ENCODE results near the gene RTP5.
"Not testable (repeated sequence)": the region's sequence is repeated elsewhere in the genome, so short reads cannot be mapped to it uniquely, and the experiment has no call there.

The RTP5 gene

DNA sequence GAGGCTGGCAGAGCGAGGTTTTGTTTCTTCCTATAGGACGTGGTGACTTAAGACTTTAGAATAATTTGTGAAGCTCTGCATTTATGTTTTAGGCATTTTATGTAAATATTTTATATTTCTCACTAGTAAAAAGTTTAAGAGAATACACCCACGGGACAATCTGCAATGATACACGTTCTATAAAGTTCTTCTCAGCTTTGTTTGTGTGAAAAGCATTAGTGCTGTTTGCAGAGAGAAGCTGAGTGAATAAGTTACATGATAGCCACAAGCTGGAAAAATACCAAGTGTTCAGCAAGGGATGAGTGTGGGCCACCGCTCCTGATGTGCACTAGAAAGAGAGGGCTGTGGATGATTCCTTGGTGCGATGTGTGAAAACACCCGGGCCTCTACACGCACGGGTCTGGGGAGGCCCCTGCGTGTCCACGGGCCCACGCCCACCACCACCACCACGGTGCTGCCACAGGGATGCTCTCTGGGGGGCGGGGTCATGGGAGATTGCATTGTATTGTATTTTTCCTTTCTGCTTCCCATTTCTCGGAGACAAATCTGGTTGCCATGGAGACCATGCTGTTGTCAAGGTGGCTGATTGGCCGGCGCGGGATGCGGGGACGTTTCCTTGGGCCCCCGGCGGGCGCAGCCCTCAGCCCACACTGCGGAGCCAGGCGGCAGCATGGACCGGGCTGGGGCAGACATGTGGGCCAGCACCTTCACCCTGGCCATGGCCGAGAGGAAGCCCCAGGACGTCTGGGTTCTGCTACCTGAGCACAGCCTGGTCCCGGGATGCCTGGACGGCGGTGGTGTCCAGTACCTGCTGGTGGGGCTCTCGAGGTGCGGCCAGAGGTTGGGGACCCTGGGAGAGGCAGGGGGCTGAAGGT, at the start of gene RTP5:
Gene RTP5, plus strand, starts transcription at position 643 of the 875 bp plus-strand sequence. Its CDS starts 28 bp downstream, at position 671.
- DNase-seq (ENCODE audit: low read depth in 2 of 2), result no peak

DNA sequence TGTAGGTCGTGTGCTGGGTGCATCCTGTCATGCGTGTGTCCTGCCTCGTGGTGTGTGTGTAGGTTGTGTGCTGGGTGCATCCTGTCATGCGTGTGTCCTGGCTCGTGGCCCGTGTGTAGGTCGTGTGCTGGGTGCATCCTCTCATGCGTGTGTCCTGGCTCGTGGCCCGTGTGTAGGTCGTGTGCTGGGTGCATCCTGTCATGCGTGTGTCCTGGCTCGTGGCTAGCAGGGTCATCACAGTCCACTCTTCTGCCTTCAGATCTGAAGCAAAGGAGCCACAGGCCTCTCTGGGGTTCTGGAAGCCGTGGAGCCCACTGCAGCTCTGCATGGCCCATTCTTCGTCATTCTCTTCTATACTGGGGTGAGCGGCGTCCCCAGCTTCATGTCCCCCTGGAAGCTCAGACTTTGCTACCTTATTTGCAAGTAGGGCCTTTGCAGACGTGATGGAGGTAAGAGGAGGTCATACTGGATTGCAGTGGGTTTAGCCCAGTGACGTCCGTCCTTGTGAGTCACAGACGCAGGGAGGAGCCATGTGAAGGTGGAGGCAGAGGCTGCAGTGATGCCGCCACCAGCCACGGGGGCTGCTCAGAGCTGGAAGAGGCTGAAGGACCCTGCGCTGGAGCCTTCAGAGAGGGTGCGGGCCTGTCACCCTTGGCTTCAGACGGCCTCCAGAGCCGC, 49.4 kb upstream of the RTP5 start:
- not testable (repeated sequence) for DNase-seq (ENCODE audit: low read depth in 2 of 2)

GRCh38 chr2:241820625-241821384, 48.7 kb upstream of the RTP5 start:
- no peak for DNase-seq (ENCODE audit: low read depth in 2 of 2)

- no peak for DNase-seq (ENCODE audit: low read depth in 2 of 2)
Observed at GRCh38 chr2:241821460-241822263, 47.9 kb upstream of the RTP5 start.

DNA sequence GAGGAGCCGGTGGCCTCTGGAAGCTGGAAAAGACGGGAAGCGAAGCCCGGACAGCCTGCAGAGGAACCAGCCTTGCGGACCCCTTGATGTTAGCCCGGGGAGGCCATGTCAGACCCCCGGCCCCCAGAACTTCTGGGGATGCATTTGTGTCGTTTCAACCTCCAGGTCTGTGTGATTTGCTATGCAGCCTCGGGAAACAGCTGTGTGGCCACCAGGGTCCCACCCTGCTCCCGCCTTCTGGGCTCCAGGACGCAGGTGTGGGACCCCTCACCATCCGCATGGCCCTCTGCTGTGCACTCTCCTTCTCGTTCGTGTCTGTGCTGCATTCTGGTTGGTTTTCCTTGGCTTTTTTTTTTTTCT, 47.3 kb upstream of the RTP5 start:
- no peak for DNase-seq (ENCODE audit: low read depth in 2 of 2)

GRCh38 chr2:241823531-241824437, 45.7 kb upstream of the RTP5 start:
- DNase-seq (ENCODE audit: low read depth in 2 of 2), result not testable (repeated sequence)

DNA sequence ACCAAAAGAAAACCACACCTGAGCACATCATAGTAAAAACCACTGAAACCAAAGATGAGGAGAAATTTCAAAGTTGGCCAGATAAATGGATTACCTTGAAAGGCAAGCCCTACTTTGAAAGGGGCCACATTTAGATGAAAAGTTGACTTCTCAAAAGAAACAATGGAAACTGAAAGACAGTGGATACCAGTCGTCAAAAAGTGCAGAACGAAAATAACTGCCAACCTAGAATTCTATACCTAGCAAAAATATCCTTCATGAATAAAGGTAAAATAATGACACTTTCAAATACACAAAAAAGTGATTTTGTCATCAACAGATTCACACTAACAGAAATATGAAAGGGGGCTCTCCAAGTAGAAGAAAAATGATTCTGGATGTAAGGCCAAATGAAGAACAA, 42.1 kb upstream of the RTP5 start:
- no peak for DNase-seq (ENCODE audit: low read depth in 2 of 2)

DNA sequence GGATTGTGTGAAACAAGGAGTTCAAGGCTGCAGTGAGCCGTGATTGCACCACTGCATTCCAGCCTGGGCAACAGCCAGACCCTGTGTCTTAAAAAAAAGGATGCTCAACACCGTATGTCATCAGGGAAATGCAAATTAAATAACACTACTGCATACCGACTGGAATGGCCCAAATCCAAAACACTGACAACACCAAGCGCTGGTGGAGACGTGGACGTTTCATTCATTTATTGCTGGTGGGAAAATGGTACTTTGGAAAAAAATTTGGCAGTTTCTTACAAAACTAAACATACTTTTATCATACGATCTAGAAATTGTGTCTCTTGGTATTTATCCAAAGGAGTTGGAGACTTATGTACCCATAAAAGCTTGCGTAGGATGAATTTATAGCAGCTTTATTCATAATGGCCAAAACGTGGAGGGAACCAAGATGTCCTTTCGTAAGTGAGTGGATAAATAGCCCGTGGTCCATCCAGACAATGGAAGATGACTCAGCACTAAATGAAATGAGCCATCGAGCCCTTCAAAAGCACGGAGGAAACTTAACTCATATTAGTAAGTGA, 36.3 kb upstream of the RTP5 start:
- DNase-seq (ENCODE audit: low read depth in 2 of 2), result no peak

DNA sequence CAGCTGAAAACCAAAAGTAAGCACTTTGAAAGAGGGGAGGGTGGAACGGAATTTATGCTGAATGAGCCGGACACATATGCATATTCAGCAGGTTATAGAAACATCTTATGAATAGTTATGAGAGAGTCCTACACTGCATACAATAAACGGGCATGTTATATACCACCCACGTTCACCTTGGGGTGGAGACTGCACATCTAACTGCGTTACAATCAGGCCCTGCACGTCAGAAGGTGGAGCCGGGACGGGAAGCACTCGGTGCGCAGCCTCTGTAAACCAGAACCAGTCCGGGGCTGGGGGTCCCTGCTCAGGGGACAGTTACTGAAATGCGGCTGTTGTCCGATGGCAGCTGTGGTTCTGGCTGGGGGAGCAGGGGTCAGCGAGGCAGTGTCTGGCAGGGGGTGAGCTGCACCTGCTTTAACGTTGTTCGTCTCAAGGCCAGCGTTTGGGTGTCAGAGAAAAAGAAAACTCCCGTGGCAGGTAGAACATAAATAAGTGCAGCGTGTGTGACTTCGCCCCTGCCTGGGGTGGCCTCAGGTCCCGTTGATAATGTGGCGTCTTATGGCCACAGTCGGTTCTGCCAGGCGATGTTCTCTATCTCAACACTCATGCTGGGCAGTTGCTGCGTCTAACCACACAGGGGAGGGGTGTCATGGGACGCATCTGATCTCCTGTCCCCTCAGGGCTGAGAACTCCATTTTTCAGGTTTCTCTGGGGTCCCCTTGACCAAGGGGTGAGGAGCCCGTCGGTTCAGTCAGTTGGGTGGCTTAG, 35.6 kb upstream of the RTP5 start:
- not testable (repeated sequence) for DNase-seq (ENCODE audit: low read depth in 2 of 2)

DNA sequence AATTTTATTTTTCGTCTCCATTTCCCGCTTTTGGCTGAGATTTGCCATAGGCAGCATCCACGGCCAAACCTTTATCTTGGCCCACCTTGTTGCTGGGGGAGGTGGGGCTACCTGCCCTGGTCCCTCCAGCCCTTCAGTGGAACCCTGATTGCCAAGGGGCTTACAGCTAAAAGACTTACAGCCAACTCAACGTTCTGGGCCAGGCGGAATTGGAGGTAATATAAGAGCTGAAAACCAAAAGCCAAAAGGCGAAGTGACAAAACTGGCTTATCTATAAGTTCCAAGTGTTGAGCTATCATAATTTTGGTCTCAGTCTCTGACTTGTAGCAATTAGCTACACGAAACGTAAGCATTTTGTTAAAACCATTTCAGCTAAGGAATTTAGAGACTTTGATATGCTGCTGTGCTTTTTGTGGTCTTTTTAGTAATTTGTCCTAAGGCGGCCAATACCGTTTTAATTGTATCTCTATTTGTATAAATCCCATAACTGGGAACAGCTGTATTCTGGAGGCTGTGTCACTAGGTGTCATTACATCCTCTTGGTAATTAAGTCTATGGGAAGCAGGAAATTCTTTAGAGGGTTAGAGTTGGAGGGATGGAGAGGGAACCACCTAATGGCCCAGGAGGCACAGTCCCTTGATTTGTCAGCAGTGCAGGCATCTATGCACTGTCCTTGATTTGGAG, 34.9 kb upstream of the RTP5 start:
- no peak for DNase-seq (ENCODE audit: low read depth in 2 of 2)

- no peak for DNase-seq (ENCODE audit: low read depth in 2 of 2)
Observed at GRCh38 chr2:241835611-241836010, 33.9 kb upstream of the RTP5 start.

- DNase-seq (ENCODE audit: low read depth in 2 of 2), result no peak
Observed at GRCh38 chr2:241836292-241836691, 33.2 kb upstream of the RTP5 start.

DNA sequence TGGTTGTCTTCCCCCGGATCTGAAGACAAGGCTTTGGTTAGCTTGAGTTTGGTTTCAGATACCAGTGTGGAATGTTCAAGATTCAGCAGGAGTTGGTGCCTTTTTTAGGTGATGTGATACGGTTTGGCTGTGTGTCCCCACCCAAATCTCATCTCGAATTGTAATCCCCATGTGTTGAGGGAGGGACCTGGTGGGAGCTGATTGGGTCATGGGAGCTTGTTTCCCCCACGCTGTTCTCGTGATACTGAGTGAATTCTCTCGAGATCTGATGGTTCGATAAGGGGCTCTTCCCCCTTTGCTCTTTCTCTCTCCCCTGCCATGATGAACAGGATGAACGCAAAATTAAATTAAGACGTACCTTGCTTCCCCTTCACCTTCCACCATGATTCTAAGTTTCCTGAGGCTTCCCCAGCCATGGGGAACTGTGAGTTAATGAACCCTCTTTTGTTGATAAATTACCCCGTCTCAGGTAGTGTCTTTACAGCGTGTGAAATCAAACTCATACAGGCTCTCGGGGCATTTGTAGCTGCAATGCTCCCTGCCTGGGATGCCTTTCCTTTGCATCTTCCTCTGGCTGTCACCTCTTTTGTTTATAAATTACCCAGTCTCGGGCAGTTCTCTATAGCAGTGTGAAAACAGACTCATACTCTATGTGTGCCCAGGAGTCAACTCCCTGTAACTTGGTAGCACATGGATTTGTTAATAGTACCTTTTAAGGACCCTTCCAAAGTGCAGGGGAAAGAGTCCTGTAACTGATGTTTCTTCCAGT, 32.1 kb upstream of the RTP5 start:
- DNase-seq (ENCODE audit: low read depth in 2 of 2), result no peak

GRCh38 chr2:241841181-241842066, 28.1 kb upstream of the RTP5 start:
- no peak for DNase-seq (ENCODE audit: low read depth in 2 of 2)

- DNase-seq (ENCODE audit: low read depth in 2 of 2), result no peak
Observed at GRCh38 chr2:241842067-241842415, 27.5 kb upstream of the RTP5 start.

DNA sequence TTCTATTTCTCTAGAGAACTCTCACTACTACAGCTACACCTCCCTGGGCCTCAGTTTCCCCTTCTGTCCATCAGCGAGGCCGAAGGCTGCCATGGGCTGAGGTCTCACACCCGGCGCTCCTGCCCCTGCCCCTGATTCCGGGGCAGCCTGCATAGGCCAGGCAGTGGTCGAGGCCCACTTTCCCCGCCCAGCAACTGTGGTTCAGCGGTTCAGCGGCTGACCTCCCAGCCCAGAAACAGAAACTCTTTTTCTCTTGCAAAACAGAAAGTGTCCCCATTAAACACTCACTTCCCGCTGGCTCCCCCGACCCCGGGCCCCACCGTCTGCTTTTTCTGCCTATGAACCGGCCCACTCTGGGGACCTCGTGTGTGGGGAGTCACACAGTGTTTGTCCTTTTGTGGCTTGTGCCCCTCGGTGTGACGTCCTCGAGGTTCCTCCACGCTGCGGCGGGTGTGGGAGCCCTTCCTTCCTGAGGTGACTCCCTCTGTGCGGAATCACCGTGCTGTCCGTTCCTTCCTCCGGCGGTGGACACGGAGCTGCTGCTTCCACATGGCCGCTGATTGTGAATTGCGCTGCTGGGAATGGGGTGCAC, 26.8 kb upstream of the RTP5 start:
- no peak for DNase-seq (ENCODE audit: low read depth in 2 of 2)

Data from stimulated activated CD4-positive, alpha-beta T cell treated with anti-CD3 and anti-CD28 coated beads, Interleukin-1b, Interleukin-23, amount 100 ng/mL, for 1 hour (primary cell).